Testis (tissue), 3 donors: Measurements from ENCODE around the gene IFNGR1. TPM values are rescaled to one million over a fixed set of nuclear protein-coding genes. Genes with fewer than 3 reads are reported as not detected.

ENCODE experiments used
- DNase-seq: peaks from one replicate; pipeline ENCODE4 v3.0.0-alpha.2; 2019
- H3K27ac ChIP-seq, 2 donors: fragments of 200-600 bp; sonication (generic); one replicate each; pipeline ENCODE4 v1.5.1; 2019
- H3K27me3 ChIP-seq: fragments of 200-600 bp; sonication (generic); one replicate; pipeline ENCODE4 v1.5.1; 2019
- H3K36me3 ChIP-seq: fragments of 200-600 bp; sonication (generic); one replicate; pipeline ENCODE4 v1.5.1; 2017; ENCODE audit warnings: low read depth; ENCODE audit errors: missing control alignments
- H3K4me1 ChIP-seq: fragments of 200-600 bp; sonication (generic); one replicate; pipeline ENCODE4 v1.5.1; 2019
- H3K4me3 ChIP-seq, 2 donors: fragments of 200-600 bp; sonication (generic); one replicate each; pipeline ENCODE4 v1.5.1; 2017 to 2019
- H3K9me3 ChIP-seq: fragments of 200-600 bp; sonication (generic); one replicate; pipeline ENCODE4 v1.5.1; 2017
- POLR2A ChIP-seq: fragments of 450-650 bp; IDR thresholded peaks from one replicate; pipeline ENCODE4 v1.6.1; 2017; ENCODE audit warnings: antibody characterized with exemption, mild to moderate bottlenecking, moderate library complexity
- WGBS, 2 donors: methylation state at CpG; one replicate each; pipeline ENCODE4 v1.1.5; 2018; 5-methylcytosine and 5-hydroxymethylcytosine counted together
- intact Hi-C: fragments of 100-400 bp; cut with DNase I; formaldehyde crosslinking; loops from one replicate; pipeline ENCODE4 v1.15.1; 2023; ENCODE audit warnings: low total_unique reads
- polyA plus RNA-seq: library from polyadenylated mRNA; stranded (reverse); fragments of 350-450 nt; fragmentation: Illumina TruSeq; extraction: RNeasy Lipid Tissue Mini Kit (QIAGEN cat#74804); gene quantifications from one replicate; pipeline ENCODE4 v1.2.3, GENCODE V29; 2014; ENCODE audit warnings: low read depth, low replicate concordance; ENCODE audit not compliant: insufficient read depth
- total RNA-seq, 2 donors: library from RNA; depleted of rRNA; stranded (reverse); fragments of >200 nt; gene quantifications; one replicate each; pipeline ENCODE4 v1.2.3, GENCODE V29; 2016
- TF ChIP-seq, protein P1 (sequence below), 3 experiments: fragments of 450-650 bp in 2 of 3; fragments of 200-600 bp in 1 of 3; sonication (generic) in 1 of 3; IDR thresholded peaks; one replicate each; pipeline ENCODE4 v1.5.1; 2016 to 2019; ENCODE audit warnings: antibody characterized with exemption in 3 of 3, mild to moderate bottlenecking in 2 of 3, moderate library complexity in 1 of 3

The IFNGR1 gene
- total and polyA plus RNA-seq, 3 donors from 2014 or later: 46.4 to 49.6 (median 47.8) TPM

DNA sequence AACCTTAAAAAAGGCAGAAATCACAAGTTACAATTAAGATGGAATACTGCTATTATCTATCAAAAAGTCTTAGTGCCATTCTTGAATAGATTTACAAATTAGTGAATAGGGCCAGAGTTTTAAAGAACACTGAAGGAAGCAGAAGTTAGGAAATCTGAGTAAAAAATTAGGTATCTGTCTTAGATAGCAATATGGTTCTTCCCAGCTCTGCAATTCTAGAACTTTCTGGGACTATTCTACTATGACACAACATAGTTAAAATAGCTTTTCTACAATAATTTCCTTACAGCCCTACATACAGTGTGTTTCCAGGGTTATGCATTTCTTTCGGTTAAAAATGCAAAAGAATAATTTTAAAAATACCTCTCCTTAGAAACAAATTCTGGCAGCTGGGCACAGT, 18.2 kb downstream of the IFNGR1 start:
- intact Hi-C loops: no loop called here
- TF ChIP-seq, protein P1, sequence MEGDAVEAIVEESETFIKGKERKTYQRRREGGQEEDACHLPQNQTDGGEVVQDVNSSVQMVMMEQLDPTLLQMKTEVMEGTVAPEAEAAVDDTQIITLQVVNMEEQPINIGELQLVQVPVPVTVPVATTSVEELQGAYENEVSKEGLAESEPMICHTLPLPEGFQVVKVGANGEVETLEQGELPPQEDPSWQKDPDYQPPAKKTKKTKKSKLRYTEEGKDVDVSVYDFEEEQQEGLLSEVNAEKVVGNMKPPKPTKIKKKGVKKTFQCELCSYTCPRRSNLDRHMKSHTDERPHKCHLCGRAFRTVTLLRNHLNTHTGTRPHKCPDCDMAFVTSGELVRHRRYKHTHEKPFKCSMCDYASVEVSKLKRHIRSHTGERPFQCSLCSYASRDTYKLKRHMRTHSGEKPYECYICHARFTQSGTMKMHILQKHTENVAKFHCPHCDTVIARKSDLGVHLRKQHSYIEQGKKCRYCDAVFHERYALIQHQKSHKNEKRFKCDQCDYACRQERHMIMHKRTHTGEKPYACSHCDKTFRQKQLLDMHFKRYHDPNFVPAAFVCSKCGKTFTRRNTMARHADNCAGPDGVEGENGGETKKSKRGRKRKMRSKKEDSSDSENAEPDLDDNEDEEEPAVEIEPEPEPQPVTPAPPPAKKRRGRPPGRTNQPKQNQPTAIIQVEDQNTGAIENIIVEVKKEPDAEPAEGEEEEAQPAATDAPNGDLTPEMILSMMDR (IDR thresholded peaks at IDR 0.05): no peak
- TF ChIP-seq POLR2A: no peak
- H3K4me1 ChIP-seq: no peaks in the 10 kb centered on the region
- DNase-seq: no peak
- H3K4me3 ChIP-seq: no peak overlapping the region
- no peaks in the 10 kb centered on the region for H3K36me3 ChIP-seq
- no peaks in the 10 kb centered on the region for H3K27me3 ChIP-seq
- no peak overlapping the region for H3K27ac ChIP-seq
- no peaks in the 10 kb centered on the region for H3K9me3 ChIP-seq
- WGBS, 2 donors: 90 to 100% methylated on average over 1 of the region's 1 CpG

DNA sequence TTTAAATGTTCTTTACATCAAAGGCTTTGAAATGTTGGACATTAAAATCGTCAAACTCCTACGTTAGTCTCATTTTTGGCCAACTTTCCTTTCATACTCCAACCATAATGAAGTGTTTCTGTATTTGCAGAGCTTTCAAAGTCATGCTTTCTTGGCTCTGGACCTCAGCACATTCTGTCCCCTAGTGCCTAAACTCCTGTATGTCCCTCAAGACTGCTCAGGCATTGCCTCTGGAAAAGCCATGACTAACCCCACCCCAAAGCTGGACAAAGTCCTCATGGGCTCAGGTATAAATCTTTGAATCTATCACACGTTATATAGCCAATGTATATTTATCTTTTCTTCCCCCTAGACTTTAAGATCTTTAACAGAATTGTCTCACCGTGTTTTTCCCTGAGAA, 18.9 kb downstream of the IFNGR1 start:
- TF ChIP-seq, protein P1 (IDR thresholded peaks at IDR 0.05): no peak
- no peak for TF ChIP-seq POLR2A
- Histone ChIP-seq H3K9me3 (no peaks in the 10 kb centered on the region), H3K27me3 (no peaks in the 10 kb centered on the region), H3K36me3 (no peaks in the 10 kb centered on the region), H3K4me1 (no peaks in the 10 kb centered on the region), H3K27ac (no peak overlapping the region), H3K4me3 (no peak overlapping the region)
- WGBS, 2 donors: 86 to 87% methylated on average over 4 of the region's 4 CpGs
- intact Hi-C loops: no loop called here
- no peak for DNase-seq

DNA sequence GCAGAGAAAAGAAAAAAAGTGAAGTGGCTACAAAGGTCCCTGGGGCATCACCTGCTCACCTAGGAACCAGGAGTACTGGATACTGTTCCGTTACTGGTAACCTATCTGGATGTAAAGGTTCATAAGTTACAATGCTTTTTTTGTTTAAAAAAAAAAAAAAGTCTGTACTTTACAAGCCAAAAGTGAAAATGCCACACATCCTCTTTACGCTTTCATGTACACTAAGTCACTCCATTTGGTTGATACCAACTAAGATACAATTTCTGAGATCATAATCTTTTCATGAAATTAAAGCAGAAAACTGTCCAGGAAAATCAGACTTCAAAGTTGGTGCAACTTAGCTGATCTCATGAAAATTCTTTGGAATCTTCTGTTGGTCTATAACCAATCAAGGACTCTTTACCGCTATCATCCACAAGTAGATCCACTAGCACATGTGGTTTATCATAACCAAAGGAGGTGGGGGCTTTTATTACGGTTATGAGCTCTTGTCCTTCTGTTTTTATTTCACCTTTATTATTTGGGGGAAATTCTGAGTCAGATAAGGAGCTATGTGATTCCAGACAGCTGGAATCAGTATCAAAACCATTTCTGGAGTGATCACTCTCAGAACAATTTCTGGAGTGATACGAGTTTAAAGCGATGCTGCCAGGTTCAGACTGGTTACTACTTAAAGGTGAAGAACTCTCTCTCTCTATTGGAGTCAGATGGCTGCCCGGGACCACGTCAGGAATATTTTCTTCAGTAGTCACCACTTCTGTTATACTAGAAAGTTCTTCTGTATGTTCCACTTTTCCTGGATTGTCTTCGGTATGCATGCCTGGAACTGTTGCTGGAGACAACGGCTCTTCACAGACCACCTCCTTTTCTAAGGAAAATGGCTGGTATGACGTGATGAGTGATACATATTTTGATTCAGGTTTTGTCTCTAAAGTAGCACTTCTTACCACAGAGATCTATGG, 21.2 kb downstream of the IFNGR1 start:
- H3K27me3 ChIP-seq: no peaks in the 10 kb centered on the region
- no peaks in the 10 kb centered on the region for H3K36me3 ChIP-seq
- no peak for DNase-seq
- TF ChIP-seq, protein P1 (IDR thresholded peaks at IDR 0.05): no peak
- no peak for TF ChIP-seq POLR2A
- no peaks in the 10 kb centered on the region for H3K9me3 ChIP-seq
- H3K27ac ChIP-seq: no peak overlapping the region
- 92 to 96% methylated on average over 11 of the region's 11 CpGs for WGBS, 2 donors
- H3K4me1 ChIP-seq: no peaks in the 10 kb centered on the region
- intact Hi-C loops: no loop called here
- H3K4me3 ChIP-seq: no peak overlapping the region

DNA sequence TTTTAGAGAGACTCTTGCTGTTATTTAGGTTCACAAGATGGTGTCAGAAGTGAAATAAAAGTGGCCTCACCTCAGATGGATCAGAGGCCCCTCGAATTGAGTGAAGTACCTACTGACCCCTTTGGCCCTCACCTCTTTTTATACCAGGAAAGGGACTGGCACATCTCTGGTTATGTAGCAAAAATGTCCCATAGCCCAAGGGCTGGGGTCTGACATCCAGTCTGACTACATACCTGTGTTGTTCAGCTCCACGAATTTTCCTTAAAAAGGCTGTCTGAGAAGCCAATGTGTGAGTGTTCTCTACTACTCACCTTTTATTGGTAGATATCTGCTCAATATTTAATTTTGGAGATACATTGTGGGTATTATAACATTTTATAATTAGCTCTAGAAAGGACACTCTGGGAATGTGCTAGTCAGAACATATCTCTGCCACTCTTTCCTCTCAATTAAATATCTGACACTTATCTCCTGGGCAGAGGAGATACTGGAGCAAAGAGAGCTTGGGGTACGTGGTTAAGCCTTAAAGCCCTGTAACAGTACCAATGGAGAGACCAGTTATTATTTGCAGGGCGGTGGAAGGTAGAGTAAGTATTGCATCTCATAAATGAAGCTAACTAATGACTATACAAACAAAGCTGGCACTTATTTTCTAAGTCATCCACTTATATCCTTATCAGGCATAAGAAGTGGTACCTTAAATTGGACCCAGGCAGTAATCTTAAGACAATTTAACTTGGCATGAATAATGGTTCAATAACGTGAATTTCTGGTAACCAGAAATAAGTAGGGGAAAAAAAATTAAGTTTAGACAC, 25.7 kb downstream of the IFNGR1 start:
- Histone ChIP-seq H3K4me1 (peaks cover 4% of the 10 kb centered on the region), H3K9me3 (no peaks in the 10 kb centered on the region), H3K27ac (no peak overlapping the region), H3K4me3 (no peak overlapping the region), H3K27me3 (no peaks in the 10 kb centered on the region), H3K36me3 (no peaks in the 10 kb centered on the region)
- 86 to 88% methylated on average over 5 of the region's 5 CpGs for WGBS, 2 donors
- intact Hi-C loops: no loop called here
- DNase-seq: no peak
- no peak for TF ChIP-seq POLR2A
- TF ChIP-seq, protein P1 (IDR thresholded peaks at IDR 0.05): no peak
